WTC11 (cell line): Measurements from ENCODE around the gene PLXDC2.

Source experiments
- EMX1 ChIP-seq: fragments of 250-450 bp; sonication (Bioruptor Pico); IDR thresholded peaks from 2 replicates; pipeline ENCODE4 v1.8.0; 2021; ENCODE audit warnings: mild to moderate bottlenecking
- TF ChIP-seq, protein P1 (sequence below): fragments of 200-600 bp; IDR thresholded peaks from 2 replicates; pipeline ENCODE4 v1.8.0; 2022; ENCODE audit warnings: antibody characterized with exemption

DNA sequence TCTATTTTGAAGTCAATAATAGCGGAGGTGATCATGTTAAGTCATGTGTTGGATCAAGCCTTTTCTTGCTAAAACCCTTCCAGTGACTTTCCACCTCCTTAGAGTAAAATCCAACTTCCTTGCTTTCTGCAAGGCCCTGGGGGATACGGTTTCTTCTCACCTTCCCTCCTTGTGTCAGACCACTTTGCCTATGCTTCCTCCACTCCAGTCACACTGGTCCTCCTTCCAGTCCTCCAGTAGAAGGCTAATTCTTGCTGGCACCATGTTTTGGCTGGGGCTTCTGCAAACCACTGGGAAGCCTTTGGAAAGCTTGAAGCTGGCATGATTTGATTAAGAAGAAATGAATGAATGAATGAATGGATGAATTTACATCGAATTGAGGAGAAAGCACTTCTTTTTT, 169.5 kb downstream of the PLXDC2 start:
- TF ChIP-seq EMX1 (CRISPR knock-in tag): no peak
- TF ChIP-seq, protein P1, sequence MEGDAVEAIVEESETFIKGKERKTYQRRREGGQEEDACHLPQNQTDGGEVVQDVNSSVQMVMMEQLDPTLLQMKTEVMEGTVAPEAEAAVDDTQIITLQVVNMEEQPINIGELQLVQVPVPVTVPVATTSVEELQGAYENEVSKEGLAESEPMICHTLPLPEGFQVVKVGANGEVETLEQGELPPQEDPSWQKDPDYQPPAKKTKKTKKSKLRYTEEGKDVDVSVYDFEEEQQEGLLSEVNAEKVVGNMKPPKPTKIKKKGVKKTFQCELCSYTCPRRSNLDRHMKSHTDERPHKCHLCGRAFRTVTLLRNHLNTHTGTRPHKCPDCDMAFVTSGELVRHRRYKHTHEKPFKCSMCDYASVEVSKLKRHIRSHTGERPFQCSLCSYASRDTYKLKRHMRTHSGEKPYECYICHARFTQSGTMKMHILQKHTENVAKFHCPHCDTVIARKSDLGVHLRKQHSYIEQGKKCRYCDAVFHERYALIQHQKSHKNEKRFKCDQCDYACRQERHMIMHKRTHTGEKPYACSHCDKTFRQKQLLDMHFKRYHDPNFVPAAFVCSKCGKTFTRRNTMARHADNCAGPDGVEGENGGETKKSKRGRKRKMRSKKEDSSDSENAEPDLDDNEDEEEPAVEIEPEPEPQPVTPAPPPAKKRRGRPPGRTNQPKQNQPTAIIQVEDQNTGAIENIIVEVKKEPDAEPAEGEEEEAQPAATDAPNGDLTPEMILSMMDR: no peak
